HS-5 (cell line): ENCODE measurements around the gene PPP1R27.

Source experiments
- DNase-seq: peaks from one replicate; pipeline ENCODE4 v3.0.0-alpha.2; 2012; ENCODE audit warnings: low read depth

Gene PPP1R27

GRCh38 chr17:81834831-81835267, at the start of gene PPP1R27:
PPP1R27 (minus strand) TSS chr17:81835050; CDS start chr17:81834953, 97 bp downstream.
- DNase-seq, result no peak

- DNase-seq, result no peak
Measured at GRCh38 chr17:81884520-81884919, 49.7 kb upstream of the PPP1R27 start.

GRCh38 chr17:81879121-81879520, 44.3 kb upstream of the PPP1R27 start:
- DNase-seq, result no peak

GRCh38 chr17:81878294-81878693, 43.4 kb upstream of the PPP1R27 start:
- no peak for DNase-seq

GRCh38 chr17:81877569-81877968, 42.7 kb upstream of the PPP1R27 start:
- DNase-seq, result no peak

- DNase-seq, result no peak
Measured at GRCh38 chr17:81871387-81872230, 36.8 kb upstream of the PPP1R27 start.

GRCh38 chr17:81870981-81871386, 36.1 kb upstream of the PPP1R27 start, which contains the start of gene ARHGDIA:
ARHGDIA (minus strand) TSS chr17:81871337; CDS start chr17:81869930, 1,407 bp downstream.
- no peak for DNase-seq

- no peak for DNase-seq
Measured at GRCh38 chr17:81870131-81870980, 35.5 kb upstream of the PPP1R27 start.

- no peak for DNase-seq
Measured at GRCh38 chr17:81869221-81870130, 34.6 kb upstream of the PPP1R27 start.

- DNase-seq, result no peak
Measured at GRCh38 chr17:81868674-81869220, 33.9 kb upstream of the PPP1R27 start.

- DNase-seq, result no peak
Measured at GRCh38 chr17:81867991-81868673, 33.3 kb upstream of the PPP1R27 start.

GRCh38 chr17:81867170-81867990, 32.5 kb upstream of the PPP1R27 start:
- DNase-seq, result no peak

- no peak for DNase-seq
Measured at GRCh38 chr17:81866440-81867169, 31.8 kb upstream of the PPP1R27 start.

GRCh38 chr17:81865733-81866439, 31.0 kb upstream of the PPP1R27 start:
- no peak for DNase-seq

GRCh38 chr17:81865358-81865732, 30.5 kb upstream of the PPP1R27 start:
- DNase-seq, result no peak

- no peak for DNase-seq
Measured at GRCh38 chr17:81863833-81864768, 29.3 kb upstream of the PPP1R27 start.

- no peak for DNase-seq
Measured at GRCh38 chr17:81863123-81863675, 28.3 kb upstream of the PPP1R27 start.
